Measurements from ENCODE around the gene ANKRD13A. TPM values are rescaled to one million over a fixed set of nuclear protein-coding genes. Genes with fewer than 3 reads are reported as not detected.

The ANKRD13A gene
- total RNA-seq, 4 donors from 2014 or later, result 96.1 to 189 (median 115) TPM

DNA sequence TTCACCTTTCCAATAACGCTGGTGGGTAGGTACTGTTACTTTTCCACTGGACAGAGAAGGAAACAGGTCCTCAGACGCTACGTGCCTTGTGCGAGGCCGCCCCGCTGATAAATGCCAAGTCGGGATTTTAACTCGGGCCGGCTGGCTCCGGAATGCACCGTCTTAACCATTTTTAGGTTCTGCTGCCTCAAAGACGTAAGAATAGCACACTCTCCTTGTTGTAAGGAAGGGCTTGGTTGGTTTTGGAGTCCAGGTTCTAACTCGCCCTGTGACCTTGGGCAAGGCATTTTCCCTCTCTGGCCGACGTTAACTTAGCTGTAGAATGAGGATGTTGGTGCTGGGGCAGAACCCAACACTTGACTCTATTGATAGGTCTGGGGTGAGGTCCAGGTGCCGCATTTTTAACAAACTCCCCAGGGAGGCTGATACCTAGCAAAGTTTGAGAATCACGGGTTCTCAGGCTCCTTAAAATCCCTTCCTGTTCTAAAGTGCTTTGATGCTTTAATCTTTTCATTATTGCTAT lies 814 bp downstream of the ANKRD13A start:
- H3K9me3 ChIP-seq, result no peaks in the 10 kb centered on the region
- in situ Hi-C loops (cut with MboI; ENCODE audit: low pct_ligation_motif_present in 1 of 4, low pct_unique_long_range_greater_than_20kb in 1 of 4, low sequenced_read_pairs in 3 of 4), result no loop called here
- intact Hi-C loops (cut with DNase I; ENCODE audit: low total_unique reads), result loop anchor here (1.0 kb wide), 1 partner anchor 32 kb away; no protein-coding TSS in a partner anchor
- H3K4me3 ChIP-seq, result peak overlapping the region; percentile 84 to 98 (median 96)
- H3K27me3 ChIP-seq, result no peaks in the 10 kb centered on the region
- DNase-seq, result peak; percentile 37
- no peaks in the 10 kb centered on the region for H3K36me3 ChIP-seq
- H3K4me1 ChIP-seq, result peaks cover 0 to 64% (median 41%) of the 10 kb centered on the region in 4 donors
- 0 to 1% methylated on average over 3 to 17 of the region's 17 CpGs for WGBS, 2 donors (ENCODE audit: low coverage in 1 of 2)
- peak overlapping the region; percentile 81 to 87 (median 83) for H3K27ac ChIP-seq
- TF ChIP-seq EP300 (IDR thresholded peaks at IDR 0.05; ENCODE audit: low read depth) (no peak), POLR2AphosphoS5 (IDR thresholded peaks at IDR 0.05) (peak in 1 of 3 donors; percentile 6)

DNA sequence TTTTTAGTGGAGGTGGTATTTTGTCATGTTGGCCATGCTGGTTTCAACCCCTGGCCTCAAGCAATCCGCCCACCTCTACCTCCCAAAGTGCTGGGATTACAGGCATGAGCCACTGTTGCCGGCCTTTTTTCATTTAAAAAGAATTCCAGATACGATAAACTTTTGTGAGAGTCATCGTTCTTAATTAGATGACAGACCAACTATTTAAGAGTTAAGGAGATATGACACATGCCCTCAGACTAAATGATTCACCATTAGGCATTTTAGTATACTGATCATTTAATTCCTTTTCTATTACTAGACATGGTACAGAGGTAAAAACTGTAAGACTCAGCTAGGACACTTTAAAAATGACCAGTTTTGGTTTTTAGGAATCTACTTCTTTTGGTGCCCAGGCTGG lies 2.4 kb downstream of the ANKRD13A start:
- H3K27me3 ChIP-seq, result no peaks in the 10 kb centered on the region
- 87 to 90% methylated on average over 4 of the region's 4 CpGs for WGBS, 2 donors (ENCODE audit: low coverage in 1 of 2)
- H3K4me3 ChIP-seq, result no peak overlapping the region
- no peak for DNase-seq
- no peaks in the 10 kb centered on the region for H3K36me3 ChIP-seq
- peaks cover 6 to 66% (median 38%) of the 10 kb centered on the region in 4 donors for H3K4me1 ChIP-seq
- no peaks in the 10 kb centered on the region for H3K9me3 ChIP-seq
- TF ChIP-seq, protein P1, sequence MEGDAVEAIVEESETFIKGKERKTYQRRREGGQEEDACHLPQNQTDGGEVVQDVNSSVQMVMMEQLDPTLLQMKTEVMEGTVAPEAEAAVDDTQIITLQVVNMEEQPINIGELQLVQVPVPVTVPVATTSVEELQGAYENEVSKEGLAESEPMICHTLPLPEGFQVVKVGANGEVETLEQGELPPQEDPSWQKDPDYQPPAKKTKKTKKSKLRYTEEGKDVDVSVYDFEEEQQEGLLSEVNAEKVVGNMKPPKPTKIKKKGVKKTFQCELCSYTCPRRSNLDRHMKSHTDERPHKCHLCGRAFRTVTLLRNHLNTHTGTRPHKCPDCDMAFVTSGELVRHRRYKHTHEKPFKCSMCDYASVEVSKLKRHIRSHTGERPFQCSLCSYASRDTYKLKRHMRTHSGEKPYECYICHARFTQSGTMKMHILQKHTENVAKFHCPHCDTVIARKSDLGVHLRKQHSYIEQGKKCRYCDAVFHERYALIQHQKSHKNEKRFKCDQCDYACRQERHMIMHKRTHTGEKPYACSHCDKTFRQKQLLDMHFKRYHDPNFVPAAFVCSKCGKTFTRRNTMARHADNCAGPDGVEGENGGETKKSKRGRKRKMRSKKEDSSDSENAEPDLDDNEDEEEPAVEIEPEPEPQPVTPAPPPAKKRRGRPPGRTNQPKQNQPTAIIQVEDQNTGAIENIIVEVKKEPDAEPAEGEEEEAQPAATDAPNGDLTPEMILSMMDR (IDR thresholded peaks at IDR 0.05), result no peak
- TF ChIP-seq EP300 (IDR thresholded peaks at IDR 0.05; ENCODE audit: low read depth) (no peak), POLR2AphosphoS5 (IDR thresholded peaks at IDR 0.05) (no peak), POLR2A (IDR thresholded peaks at IDR 0.05) (no peak)
- intact Hi-C loops (cut with DNase I; ENCODE audit: low total_unique reads) (no loop called here), in situ Hi-C loops (cut with MboI; ENCODE audit: low pct_ligation_motif_present in 1 of 4, low pct_unique_long_range_greater_than_20kb in 1 of 4, low sequenced_read_pairs in 3 of 4) (no loop called here)
- peak overlapping the region in 2 of 4 donors; percentile 38 to 70 for H3K27ac ChIP-seq

DNA sequence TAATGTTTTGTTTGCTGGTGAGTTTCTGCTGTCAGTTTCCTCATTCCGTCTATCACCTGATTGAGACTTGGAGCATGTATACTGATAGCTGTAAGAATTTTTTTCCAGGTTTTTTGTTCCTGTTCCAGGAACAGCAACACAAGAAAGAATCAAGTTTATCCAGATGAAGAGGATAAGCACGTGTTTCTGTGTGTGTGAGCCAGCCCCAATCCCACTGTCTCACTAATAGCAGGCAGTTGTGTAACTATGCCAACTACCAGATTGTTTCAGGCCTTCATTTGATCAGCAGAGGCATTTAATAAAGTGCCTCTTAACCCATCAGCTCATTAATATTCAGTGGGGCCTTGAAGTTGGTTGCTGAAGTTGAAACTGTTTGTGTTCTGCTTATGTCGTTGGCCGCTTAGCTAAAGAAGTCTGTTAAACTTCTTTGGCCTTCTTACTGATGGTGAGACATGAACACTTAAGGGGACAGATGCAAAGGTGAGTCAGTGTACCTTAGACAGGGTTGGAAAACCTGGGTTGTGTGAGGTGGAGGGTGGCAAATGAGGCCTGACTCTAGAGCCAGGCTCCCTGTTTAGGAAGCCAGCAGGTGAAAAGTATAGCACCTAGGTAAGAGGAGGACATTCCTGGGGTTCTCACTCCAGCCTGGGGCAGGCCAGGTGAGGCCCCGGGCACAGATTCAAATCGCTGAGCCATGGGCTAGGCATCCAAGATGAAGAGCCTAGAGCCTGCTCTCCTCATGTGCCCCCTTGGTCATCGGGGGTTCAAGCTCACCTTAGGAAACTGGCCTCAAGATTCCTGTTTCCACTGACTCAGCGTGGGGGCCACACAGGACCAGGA lies 3.7 kb downstream of the ANKRD13A start:
- Histone ChIP-seq H3K27ac (peak overlapping the region; percentile 36 to 70 (median 48)), H3K4me3 (no peak overlapping the region), H3K27me3 (no peaks in the 10 kb centered on the region), H3K9me3 (no peaks in the 10 kb centered on the region), H3K4me1 (peaks cover 6 to 65% (median 37%) of the 10 kb centered on the region in 4 donors), H3K36me3 (no peaks in the 10 kb centered on the region)
- in situ Hi-C loops (cut with MboI; ENCODE audit: low pct_ligation_motif_present in 1 of 4, low pct_unique_long_range_greater_than_20kb in 1 of 4, low sequenced_read_pairs in 3 of 4) (no loop called here), intact Hi-C loops (cut with DNase I; ENCODE audit: low total_unique reads) (no loop called here)
- 47 to 67% methylated on average over 2 to 8 of the region's 8 CpGs for WGBS, 2 donors (ENCODE audit: low coverage in 1 of 2)
- TF ChIP-seq POLR2AphosphoS5 (IDR thresholded peaks at IDR 0.05) (no peak), POLR2A (IDR thresholded peaks at IDR 0.05) (no peak), EP300 (IDR thresholded peaks at IDR 0.05; ENCODE audit: low read depth) (no peak)
- TF ChIP-seq, protein P1 (IDR thresholded peaks at IDR 0.05), result no peak
- no peak for DNase-seq

DNA sequence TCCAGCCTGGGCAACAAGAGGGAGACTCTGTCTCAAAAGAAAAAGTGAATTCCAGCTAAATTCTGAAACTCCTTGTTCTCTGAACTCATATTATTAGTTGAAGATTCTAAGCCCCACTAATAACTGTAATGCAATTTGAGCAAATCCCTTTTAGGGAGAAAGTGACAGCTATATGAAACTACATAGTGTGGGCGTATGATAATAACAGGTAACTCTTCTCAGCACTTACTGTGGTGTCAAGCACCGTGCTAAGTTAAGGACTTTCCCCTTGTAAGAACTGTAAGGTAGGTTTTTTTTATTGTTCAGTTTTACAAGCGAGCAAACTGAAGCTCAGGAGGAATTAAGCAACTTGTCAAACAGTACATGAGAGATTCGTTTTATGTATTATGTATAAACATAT lies 5.4 kb downstream of the ANKRD13A start:
- no peak for DNase-seq
- H3K27ac ChIP-seq, result peak overlapping the region; percentile 51 to 70 (median 68)
- H3K9me3 ChIP-seq, result no peaks in the 10 kb centered on the region
- no peak for TF ChIP-seq EP300 (IDR thresholded peaks at IDR 0.05; ENCODE audit: low read depth)
- TF ChIP-seq, protein P1 (IDR thresholded peaks at IDR 0.05), result no peak
- no peak for TF ChIP-seq POLR2A (IDR thresholded peaks at IDR 0.05)
- TF ChIP-seq POLR2AphosphoS5 (IDR thresholded peaks at IDR 0.05), result no peak
- no peaks in the 10 kb centered on the region for H3K27me3 ChIP-seq
- no peaks in the 10 kb centered on the region for H3K36me3 ChIP-seq
- in situ Hi-C loops (cut with MboI; ENCODE audit: low pct_ligation_motif_present in 1 of 4, low pct_unique_long_range_greater_than_20kb in 1 of 4, low sequenced_read_pairs in 3 of 4) (no loop called here), intact Hi-C loops (cut with DNase I; ENCODE audit: low total_unique reads) (no loop called here)
- no peak overlapping the region for H3K4me3 ChIP-seq
- WGBS, 2 donors (ENCODE audit: low coverage in 1 of 2), result 20 to 30% methylated on average over 3 to 4 of the region's 4 CpGs
- H3K4me1 ChIP-seq, result peaks cover 6 to 58% (median 33%) of the 10 kb centered on the region in 4 donors

All from transverse colon (tissue), 4 donors.